Spleen (tissue), 7 donors: Measurements from ENCODE around the gene CMC1.

Source experiments
- CTCF ChIP-seq, 11 experiments: fragments of 200-600 bp in 7 of 11; fragments of 450-650 bp in 4 of 11; sonication (generic) in 4 of 11; IDR thresholded peaks in 8 of 11; conservative IDR thresholded peaks in 3 of 11; 1 replicate in 7 of 11; 2 replicates in 4 of 11; pipeline versions ENCODE4 v1.4.0 to v1.8.0; 2016 to 2021; ENCODE audit warnings: antibody characterized with exemption in 11 of 11, inconsistent platforms in 4 of 11, mild to moderate bottlenecking in 1 of 11
- POLR2A ChIP-seq, 3 donors: fragments of 450-650 bp; IDR thresholded peaks; one replicate each; pipeline ENCODE4 v1.5.1; 2017; ENCODE audit warnings: antibody characterized with exemption in 3 of 3, mild to moderate bottlenecking in 1 of 3
- POLR2AphosphoS5 ChIP-seq, 3 donors: sonication (generic); formaldehyde crosslinking; IDR thresholded peaks; one replicate each; pipeline ENCODE4 v1.5.1; 2017; ENCODE audit warnings: antibody characterized with exemption in 3 of 3
- donor health status: DM: no; HTN: no; CAD: no; lungs with moderate emphysema.
- donor health status: DM: no; HTN: no; CAD: no.
- donor health status: DM: no; HTN: no; CAD: no.

- TF ChIP-seq CTCF (IDR thresholded peaks at IDR 0.05 in 8 of 11, conservative IDR thresholded peaks at IDR 0.05 in 3 of 11) (no peak), POLR2AphosphoS5 (IDR thresholded peaks at IDR 0.05) (no peak), POLR2A (IDR thresholded peaks at IDR 0.05) (no peak)
These were observed 79.6 kb downstream of the CMC1 start for GRCh38 chr3:28320981-28321380.
